K562 (cell line): ENCODE measurements around the gene NIM1K. TPM values are rescaled to one million over a fixed set of nuclear protein-coding genes. Genes with fewer than 3 reads are reported as not detected.

ENCODE experiments used
- ARNT ChIP-seq, 2 experiments: fragments of 450-650 bp; IDR thresholded peaks; 2 replicates each; pipeline ENCODE4 v1.6.1; 2016; ENCODE audit warnings: mild to moderate bottlenecking in 1 of 2
- ATF7 ChIP-seq: fragments of 450-650 bp; IDR thresholded peaks from 2 replicates; pipeline ENCODE4 v1.7.1; 2014; ENCODE audit warnings: mild to moderate bottlenecking, moderate library complexity
- CBX3 ChIP-seq, 2 experiments: IDR thresholded peaks; 1 replicate in 1 of 2; 2 replicates in 1 of 2; pipeline ENCODE4 v1.6.1; 2012; ENCODE audit warnings: inconsistent platforms in 2 of 2, low read length in 2 of 2, borderline replicate concordance in 1 of 2, control low read depth in 1 of 2
- CEBPZ ChIP-seq: fragments of 150-350 bp; IDR thresholded peaks from 2 replicates; pipeline ENCODE4 v1.6.1; 2014; ENCODE audit warnings: low read depth, mild to moderate bottlenecking, low read length, borderline replicate concordance
- KLF16 ChIP-seq: IDR thresholded peaks from 2 replicates; pipeline ENCODE4 v1.6.1; 2016; ENCODE audit warnings: antibody characterized with exemption
- MBD2 ChIP-seq: sonication (generic); IDR thresholded peaks from 2 replicates; pipeline ENCODE4 v1.6.1; 2016; ENCODE audit warnings: low read depth, borderline replicate concordance
- SAFB2 ChIP-seq: fragments of 200-400 bp; formaldehyde crosslinking; IDR thresholded peaks from 2 replicates; pipeline ENCODE4 v1.6.1; 2018; ENCODE audit warnings: borderline replicate concordance, low read length, low read depth, moderate library complexity; ENCODE audit not compliant: severe bottlenecking
- SMARCC2 ChIP-seq: fragments of 450-650 bp; IDR thresholded peaks from 2 replicates; pipeline ENCODE4 v1.6.1; 2017; ENCODE audit warnings: antibody characterized with exemption, moderate library complexity, mild to moderate bottlenecking, low read depth
- TSHZ1 ChIP-seq: fragments of 250-450 bp; sonication (Bioruptor Pico); IDR thresholded peaks from 2 replicates; pipeline ENCODE4 v1.4.0; 2020; ENCODE audit warnings: mild to moderate bottlenecking, moderate library complexity
- ZNF407 ChIP-seq: fragments of 450-650 bp; IDR thresholded peaks from 2 replicates; pipeline ENCODE4 v1.6.1; 2016; ENCODE audit warnings: low read depth
- ZNF584 ChIP-seq: fragments of 200-800 bp; sonication (Bioruptor generic); IDR thresholded peaks from 2 replicates; pipeline ENCODE4 v1.6.1; 2016; ENCODE audit warnings: low read depth, mild to moderate bottlenecking, missing genetic modification characterization, missing compliant biosample characterization
- ZNF77 ChIP-seq: fragments of 250-450 bp; sonication (Bioruptor Pico); IDR thresholded peaks from 2 replicates; pipeline ENCODE4 v1.5.0; 2020
- polyA plus RNA-seq, 8 experiments: library from polyadenylated mRNA; depleted of rRNA in 4 of 8; stranded (reverse) in 5 of 8; unstranded in 3 of 8; fragments of >200 nt; fragmentation: Nextera tagmentation in 2 of 8; fragmentation: Illumina TruSeq in 1 of 8; extraction: Ambion mirVana in 2 of 8; extraction: Trizol in 1 of 8; gene quantifications; 2 replicates each; pipeline versions ENCODE4 v1.2.1 to v1.2.3, GENCODE V29; 2011 to 2014; ENCODE audit warnings: inconsistent platforms in 1 of 8, missing spikeins in 1 of 8
- total RNA-seq, 7 experiments: library from RNA; depleted of rRNA in 6 of 7; stranded (reverse); fragments of >200 nt in 6 of 7; fragmentation: Illumina TruSeq in 2 of 7; extraction: Trizol in 2 of 7; gene quantifications; 2 replicates each; pipeline versions ENCODE4 v1.2.1 to v1.2.3, GENCODE V29; 2011 to 2021; ENCODE audit warnings: low replicate concordance in 1 of 7

Gene NIM1K
- total and polyA plus RNA-seq, 9 of the 15 experiments (the other 6 are each of a cell fraction or from before 2014, with no cell fraction given) = 0.03 to 0.34 (median 0.08) TPM; not detected in 3

GRCh38 chr5:43274435-43275114, 82.5 kb downstream of the NIM1K start (continued):
- TF ChIP-seq ZNF407 = no peak
- TF ChIP-seq ZNF77 (CRISPR knock-in tag) = no peak
- peak; percentile 47; the same call in 1 of the 2 replicates for TF ChIP-seq ATF7
- TF ChIP-seq CBX3 (IDR thresholded peaks at IDR 0.05; ENCODE audit: borderline replicate concordance in 1 of 2, low read length in 2 of 2) = no peak
- TF ChIP-seq MBD2 = no peak
- TF ChIP-seq SAFB2 = no peak
- TF ChIP-seq SMARCC2 = no peak
- TF ChIP-seq ZNF584 (CRISPR knock-in tag) = no peak
- TF ChIP-seq ARNT (IDR thresholded peaks at IDR 0.05) = no peak
- no peak for TF ChIP-seq TSHZ1 (CRISPR knock-in tag)
- no peak for TF ChIP-seq KLF16
- no peak for TF ChIP-seq CEBPZ
